HG03097 (cell line): Measurements from ENCODE around the gene EHBP1.

Experiments
- ATAC-seq: cut with Tn5 transposase; IDR thresholded peaks from one replicate; pipeline ENCODE4 v1.9.1; 2021; ENCODE audit not compliant: unreplicated experiment, low FRiP score

The EHBP1 gene

GRCh38 chr2:62938126-62938525 is 232.6 kb downstream of the EHBP1 start:
- no peak for ATAC-seq

- ATAC-seq = no peak
Measured at GRCh38 chr2:62939735-62940491, 234.4 kb downstream of the EHBP1 start.

GRCh38 chr2:62940697-62941096 is 235.2 kb downstream of the EHBP1 start:
- ATAC-seq = no peak

GRCh38 chr2:62941413-62941812 is 235.9 kb downstream of the EHBP1 start:
- ATAC-seq = no peak

- ATAC-seq = no peak
Measured at GRCh38 chr2:62944362-62944761, 238.8 kb downstream of the EHBP1 start.

- no peak for ATAC-seq
Measured at GRCh38 chr2:62947403-62947802, 241.9 kb downstream of the EHBP1 start.

GRCh38 chr2:62956651-62957050 is 251.1 kb downstream of the EHBP1 start:
- ATAC-seq = no peak

GRCh38 chr2:62958206-62958605 is 252.7 kb downstream of the EHBP1 start:
- ATAC-seq = no peak

- no peak for ATAC-seq
Measured at GRCh38 chr2:62964050-62964449, 258.5 kb downstream of the EHBP1 start.

GRCh38 chr2:62964671-62965070 is 259.2 kb downstream of the EHBP1 start:
- ATAC-seq = no peak

GRCh38 chr2:62966991-62967390 is 261.5 kb downstream of the EHBP1 start:
- no peak for ATAC-seq

GRCh38 chr2:62968168-62968567 is 262.7 kb downstream of the EHBP1 start:
- no peak for ATAC-seq

- no peak for ATAC-seq
Measured at GRCh38 chr2:62968668-62969067, 263.2 kb downstream of the EHBP1 start.

GRCh38 chr2:62971936-62972335 is 266.4 kb downstream of the EHBP1 start:
- ATAC-seq = no peak

- no peak for ATAC-seq
Measured at GRCh38 chr2:62972601-62973000, 267.1 kb downstream of the EHBP1 start.

GRCh38 chr2:62974999-62975398 is 269.5 kb downstream of the EHBP1 start:
- no peak for ATAC-seq

GRCh38 chr2:62991605-62992004 is 286.1 kb downstream of the EHBP1 start:
- no peak for ATAC-seq

- ATAC-seq = no peak
Measured at GRCh38 chr2:62992561-62992960, 287.0 kb downstream of the EHBP1 start.

- ATAC-seq = no peak
Measured at GRCh38 chr2:62994206-62994605, 288.7 kb downstream of the EHBP1 start.

- no peak for ATAC-seq
Measured at GRCh38 chr2:62996534-62997186, 291.1 kb downstream of the EHBP1 start.

GRCh38 chr2:62998949-62999348 is 293.4 kb downstream of the EHBP1 start:
- no peak for ATAC-seq

GRCh38 chr2:62999905-63000304 is 294.4 kb downstream of the EHBP1 start:
- no peak for ATAC-seq
